Caki2 (cell line): ENCODE measurements around the gene PTPRD. TPM values are rescaled to one million over a fixed set of nuclear protein-coding genes. Genes with fewer than 3 reads are reported as not detected.

Source experiments
- DNase-seq: peaks from one replicate; pipeline ENCODE4 v3.0.0-alpha.2; 2015; ENCODE audit warnings: low read depth
- in situ Hi-C: cut with HindIII; loops from 2 replicates; pipeline ENCODE4 v1.10.0; 2016; ENCODE audit warnings: low sequenced_read_pairs, low pct_unique_long_range_greater_than_20kb, mixed read lengths
- total RNA-seq: library from RNA; depleted of rRNA; stranded (reverse); fragments of >200 nt; shearing (Covaris generic); gene quantifications from 2 replicates; pipeline ENCODE4 v1.2.3, GENCODE V29; 2014; ENCODE audit warnings: low replicate concordance

PTPRD gene
- total RNA-seq, 1 experiment from 2014 or later = 1.1 TPM

- in situ Hi-C loops = no loop called here
- DNase-seq = no peak
Observed at GRCh38 chr9:8877753-8878494, 1734.9 kb downstream of the PTPRD start.

GRCh38 chr9:8876303-8876702 lies 1736.5 kb downstream of the PTPRD start:
- no peak for DNase-seq
- in situ Hi-C loops = no loop called here

- in situ Hi-C loops = no loop called here
- DNase-seq = no peak
Observed at GRCh38 chr9:8874482-8874881, 1738.3 kb downstream of the PTPRD start.

GRCh38 chr9:8872802-8873201 lies 1740.0 kb downstream of the PTPRD start:
- in situ Hi-C loops = no loop called here
- no peak for DNase-seq

GRCh38 chr9:8871796-8872445 lies 1740.9 kb downstream of the PTPRD start:
- no peak for DNase-seq
- in situ Hi-C loops = no loop called here

GRCh38 chr9:8871396-8871795 lies 1741.4 kb downstream of the PTPRD start:
- in situ Hi-C loops = no loop called here

GRCh38 chr9:8869812-8870211 lies 1743.0 kb downstream of the PTPRD start:
- in situ Hi-C loops = no loop called here
- DNase-seq = no peak

More at GRCh38 chr9:8871396-8871795, 1741.4 kb downstream of the PTPRD start:
- DNase-seq = no peak

GRCh38 chr9:8868632-8869031 lies 1744.2 kb downstream of the PTPRD start:
- in situ Hi-C loops = no loop called here
- DNase-seq = no peak

GRCh38 chr9:8867148-8867547 lies 1745.7 kb downstream of the PTPRD start:
- no peak for DNase-seq
- in situ Hi-C loops = no loop called here

GRCh38 chr9:8864545-8864896 lies 1748.3 kb downstream of the PTPRD start:
- DNase-seq = no peak
- in situ Hi-C loops = no loop called here

GRCh38 chr9:8863886-8864544 lies 1748.8 kb downstream of the PTPRD start:
- DNase-seq = no peak
- in situ Hi-C loops = no loop called here

- no peak for DNase-seq
- in situ Hi-C loops = no loop called here
Observed at GRCh38 chr9:8863069-8863468, 1749.7 kb downstream of the PTPRD start.

GRCh38 chr9:8860925-8861324 lies 1751.9 kb downstream of the PTPRD start:
- DNase-seq = no peak
- in situ Hi-C loops = no loop called here

GRCh38 chr9:8860086-8860485 lies 1752.7 kb downstream of the PTPRD start:
- in situ Hi-C loops = no loop called here
- no peak for DNase-seq

- in situ Hi-C loops = no loop called here
- DNase-seq = no peak
Observed at GRCh38 chr9:8859416-8859815, 1753.4 kb downstream of the PTPRD start.

- DNase-seq = no peak
- in situ Hi-C loops = no loop called here
Observed at GRCh38 chr9:8858596-8859161, 1754.1 kb downstream of the PTPRD start.

- in situ Hi-C loops = no loop called here
- DNase-seq = peak; percentile 30
Observed at GRCh38 chr9:8857926-8858595, 1754.7 kb downstream of the PTPRD start.

- peak; percentile 22 for DNase-seq
- in situ Hi-C loops = no loop called here
Observed at GRCh38 chr9:8857068-8857925, 1755.5 kb downstream of the PTPRD start.
